ENCODE measurements around the gene UBE4A. TPM values are rescaled to one million over a fixed set of nuclear protein-coding genes. Genes with fewer than 3 reads are reported as not detected.

The UBE4A gene
- total RNA-seq, 1 donor from 2014 or later: 48.4 TPM

- intact Hi-C loops (cut with micrococcal nuclease): loop anchor here (1.0 to 5.0 kb wide), 4 partner anchors 38 to 525 kb away; partner anchors contain the start of gene CD3E
These were observed 17.4 kb upstream of the UBE4A start for GRCh38 chr11:118341815-118342489.

GRCh38 chr11:118342503-118343161 is 16.8 kb upstream of the UBE4A start, which contains the start of gene CD3D:
Gene CD3D, minus strand, starts transcription at chr11:118342705. Its CDS starts 98 bp downstream, at chr11:118342607.
- intact Hi-C loops (cut with micrococcal nuclease): loop anchor here (1.0 to 5.0 kb wide), 4 partner anchors 38 to 525 kb away; partner anchors contain the start of gene CD3E

- intact Hi-C loops (cut with micrococcal nuclease): loop anchor here (2.0 to 5.0 kb wide), 3 partner anchors 96 to 526 kb away; no protein-coding TSS in a partner anchor
These were observed 16.2 kb upstream of the UBE4A start for GRCh38 chr11:118343248-118343647.

- intact Hi-C loops (cut with micrococcal nuclease): loop anchor here (1.0 to 5.0 kb wide), 5 partner anchors 9 to 527 kb away; no protein-coding TSS in a partner anchor
These were observed 15.4 kb upstream of the UBE4A start, which contains the start of gene CD3G for GRCh38 chr11:118343981-118344515. Gene CD3G, plus strand, starts transcription at chr11:118344344. Its CDS starts 80 bp downstream, at chr11:118344424.

- intact Hi-C loops (cut with micrococcal nuclease): no loop called here
These were observed 9.9 kb upstream of the UBE4A start for GRCh38 chr11:118349475-118349874.

GRCh38 chr11:118353084-118353710 is 6.2 kb upstream of the UBE4A start:
- intact Hi-C loops (cut with micrococcal nuclease): loop anchor here (1.0 kb wide), 4 partner anchors 9 to 155 kb away; partner anchors contain the start of gene CD3G

- intact Hi-C loops (cut with micrococcal nuclease): loop anchor here (2.0 to 5.0 kb wide), 4 partner anchors 116 to 571 kb away; partner anchors contain the start of gene ARCN1
These were observed 1.3 kb upstream of the UBE4A start for GRCh38 chr11:118358071-118358470.

- intact Hi-C loops (cut with micrococcal nuclease): no loop called here
These were observed 5.7 kb downstream of the UBE4A start for GRCh38 chr11:118364956-118365615.

- intact Hi-C loops (cut with micrococcal nuclease): no loop called here
These were observed 6.9 kb downstream of the UBE4A start for GRCh38 chr11:118366287-118366686.

GRCh38 chr11:118370774-118371173 is 11.4 kb downstream of the UBE4A start:
- intact Hi-C loops (cut with micrococcal nuclease): no loop called here

GRCh38 chr11:118373263-118373662 is 13.9 kb downstream of the UBE4A start:
- intact Hi-C loops (cut with micrococcal nuclease): no loop called here

GRCh38 chr11:118373871-118374270 is 14.5 kb downstream of the UBE4A start:
- intact Hi-C loops (cut with micrococcal nuclease): no loop called here

GRCh38 chr11:118374729-118375128 is 15.3 kb downstream of the UBE4A start:
- intact Hi-C loops (cut with micrococcal nuclease): no loop called here

- intact Hi-C loops (cut with micrococcal nuclease): no loop called here
These were observed 16.6 kb downstream of the UBE4A start for GRCh38 chr11:118375978-118376377.

GRCh38 chr11:118379497-118379896 is 20.1 kb downstream of the UBE4A start:
- intact Hi-C loops (cut with micrococcal nuclease): no loop called here

- intact Hi-C loops (cut with micrococcal nuclease): no loop called here
These were observed 21.2 kb downstream of the UBE4A start for GRCh38 chr11:118380571-118380970.

GRCh38 chr11:118382954-118383353 is 23.6 kb downstream of the UBE4A start:
- intact Hi-C loops (cut with micrococcal nuclease): no loop called here

GRCh38 chr11:118383657-118384056 is 24.3 kb downstream of the UBE4A start:
- intact Hi-C loops (cut with micrococcal nuclease): no loop called here

GRCh38 chr11:118396097-118396501 is 36.7 kb downstream of the UBE4A start:
- intact Hi-C loops (cut with micrococcal nuclease): loop anchor here (1.0 to 10.0 kb wide), 5 partner anchors 52 to 579 kb away; no protein-coding TSS in a partner anchor

GRCh38 chr11:118397448-118397847 is 38.0 kb downstream of the UBE4A start:
- intact Hi-C loops (cut with micrococcal nuclease): loop anchor here (2.0 to 10.0 kb wide), 3 partner anchors 157 to 580 kb away; no protein-coding TSS in a partner anchor
